SKM-1 treated with dmso at 0.1 percent for 144 hours (cell line): Measurements from ENCODE around the gene UCP3.

ENCODE experiments used
- DNase-seq: peaks from one replicate; lab custom pipeline; 2025; ENCODE audit not compliant: unreplicated experiment; lab: John Stamatoyannopoulos, UW

The UCP3 gene, protein sequence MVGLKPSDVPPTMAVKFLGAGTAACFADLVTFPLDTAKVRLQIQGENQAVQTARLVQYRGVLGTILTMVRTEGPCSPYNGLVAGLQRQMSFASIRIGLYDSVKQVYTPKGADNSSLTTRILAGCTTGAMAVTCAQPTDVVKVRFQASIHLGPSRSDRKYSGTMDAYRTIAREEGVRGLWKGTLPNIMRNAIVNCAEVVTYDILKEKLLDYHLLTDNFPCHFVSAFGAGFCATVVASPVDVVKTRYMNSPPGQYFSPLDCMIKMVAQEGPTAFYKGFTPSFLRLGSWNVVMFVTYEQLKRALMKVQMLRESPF

GRCh38 chr11:74008373-74009229, at the start of gene UCP3:
Gene UCP3, minus strand, starts transcription at chr11:74009085. Its CDS starts 2,043 bp downstream, at chr11:74007042.
- no peak for DNase-seq

DNA sequence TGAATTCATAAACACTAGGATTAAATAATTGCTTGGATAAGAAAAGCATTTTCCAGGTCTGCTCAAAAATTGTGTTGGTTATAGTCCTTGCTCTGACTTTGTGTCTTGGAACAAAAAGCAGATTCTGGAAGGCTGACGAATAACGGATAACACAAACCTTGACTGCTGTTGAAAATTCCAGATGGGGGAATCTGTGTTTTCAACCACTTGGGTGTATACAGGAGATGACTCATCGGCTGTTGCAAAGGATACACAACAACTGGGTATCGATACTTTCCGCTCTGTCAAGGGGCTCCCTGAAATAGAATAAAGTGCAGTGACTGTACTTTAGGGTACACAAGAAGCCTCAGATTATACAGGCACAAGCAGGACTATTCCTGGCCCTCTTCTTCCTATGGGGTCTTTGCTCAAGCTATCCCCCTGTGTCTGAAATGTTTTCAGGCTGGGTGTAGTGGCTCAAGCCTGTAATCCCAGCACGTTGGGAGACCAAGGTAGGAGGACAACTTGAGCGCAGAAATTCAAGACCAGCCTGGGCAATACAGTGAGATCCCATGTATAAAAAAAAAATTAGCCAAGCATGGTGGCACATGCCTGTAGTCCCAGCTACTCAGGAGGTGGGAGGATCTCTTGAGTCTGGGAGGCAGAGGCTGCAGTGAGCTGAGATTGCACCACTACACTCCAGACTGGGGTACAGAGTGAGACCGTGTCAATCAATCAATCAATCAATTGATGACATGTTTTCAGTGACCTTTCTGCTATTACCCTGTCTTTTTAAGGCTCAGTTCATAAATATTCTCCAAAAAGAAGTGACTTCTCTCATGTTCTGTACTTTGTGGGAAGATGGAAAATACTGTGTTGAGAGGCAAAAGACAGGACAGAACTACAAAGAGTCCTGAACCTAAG, 48.6 kb upstream of the UCP3 start:
- DNase-seq = no peak

DNA sequence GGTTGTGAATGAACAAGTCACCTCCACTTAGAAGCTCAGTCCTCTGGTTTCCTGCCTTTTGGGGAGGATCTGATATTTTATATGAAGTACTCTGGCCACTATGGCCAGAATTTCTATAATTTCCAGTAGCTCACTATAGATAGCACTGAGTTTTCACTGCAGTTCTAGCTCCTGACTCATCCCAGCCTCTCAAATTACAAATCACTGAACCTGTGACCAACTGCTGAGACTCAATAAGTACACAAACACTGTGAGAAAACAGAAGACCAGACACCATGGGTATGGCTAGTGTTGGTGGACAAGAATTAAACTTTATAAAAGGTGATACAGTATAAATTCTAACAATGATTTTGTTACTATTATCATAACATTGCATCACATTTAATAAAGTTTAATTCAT, 47.1 kb upstream of the UCP3 start:
- DNase-seq = no peak

- no peak for DNase-seq
These were observed 41.6 kb upstream of the UCP3 start for GRCh38 chr11:74050465-74050864.

GRCh38 chr11:74048993-74049392, 40.1 kb upstream of the UCP3 start:
- no peak for DNase-seq

- DNase-seq = no peak
These were observed 35.7 kb upstream of the UCP3 start for GRCh38 chr11:74044538-74044937.

DNA sequence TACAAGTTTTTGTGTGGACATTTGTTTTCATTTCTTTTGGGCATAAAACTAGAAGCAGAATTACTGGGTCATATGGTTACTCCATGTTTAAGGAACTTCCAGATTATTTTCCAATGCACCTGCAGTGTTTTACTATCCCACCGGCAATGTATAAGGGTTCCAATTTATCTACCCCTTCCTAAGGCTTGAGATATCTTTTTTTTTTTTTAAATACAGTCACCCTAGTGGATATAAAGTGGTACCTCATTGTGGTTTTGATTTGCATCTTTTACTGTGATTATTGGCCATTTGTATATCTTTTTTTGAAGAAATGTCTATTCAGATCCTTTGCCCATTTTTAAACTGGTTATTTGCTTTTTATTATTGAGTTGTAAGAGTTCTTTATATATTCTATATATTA, 34.6 kb upstream of the UCP3 start:
- no peak for DNase-seq

- DNase-seq = no peak
These were observed 28.4 kb upstream of the UCP3 start for GRCh38 chr11:74037309-74037708.

- no peak for DNase-seq
These were observed 26.4 kb upstream of the UCP3 start for GRCh38 chr11:74035264-74035663.

GRCh38 chr11:74033046-74033445, 24.2 kb upstream of the UCP3 start:
- DNase-seq = no peak

GRCh38 chr11:74030723-74031676, 22.1 kb upstream of the UCP3 start:
- no peak for DNase-seq

DNA sequence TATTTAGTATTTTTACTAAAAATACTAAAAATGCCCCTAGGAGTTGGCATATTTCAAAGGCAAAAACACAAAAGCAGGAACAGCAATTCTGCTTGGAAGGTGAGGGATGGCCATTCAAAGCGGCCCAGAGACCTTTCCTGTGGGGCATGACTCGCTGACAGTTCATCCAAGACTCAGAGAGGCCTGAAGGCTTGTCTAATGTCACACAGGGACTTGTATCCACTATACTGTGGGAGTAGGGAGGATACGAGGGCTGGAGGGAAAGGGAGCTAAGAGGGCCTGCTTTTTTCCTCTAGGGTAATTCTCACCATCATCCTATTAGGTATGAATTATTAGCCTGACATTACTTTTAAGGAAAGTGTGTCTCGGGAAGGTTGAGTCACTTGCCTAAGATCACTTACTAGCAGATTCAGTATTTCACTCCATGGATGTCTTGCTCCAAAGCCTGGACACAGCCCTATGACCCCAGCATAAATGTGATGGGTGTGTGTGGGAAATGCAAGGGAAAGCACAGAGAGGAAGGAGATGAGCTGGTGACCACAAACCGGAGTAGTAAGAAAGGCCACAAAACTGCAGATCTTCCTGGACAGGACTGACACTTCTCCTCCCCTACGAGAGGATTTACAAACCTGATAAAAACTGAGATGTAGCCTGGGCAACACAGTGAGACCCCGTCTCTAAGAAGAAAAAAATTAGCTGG, 16.7 kb upstream of the UCP3 start:
- no peak for DNase-seq

DNA sequence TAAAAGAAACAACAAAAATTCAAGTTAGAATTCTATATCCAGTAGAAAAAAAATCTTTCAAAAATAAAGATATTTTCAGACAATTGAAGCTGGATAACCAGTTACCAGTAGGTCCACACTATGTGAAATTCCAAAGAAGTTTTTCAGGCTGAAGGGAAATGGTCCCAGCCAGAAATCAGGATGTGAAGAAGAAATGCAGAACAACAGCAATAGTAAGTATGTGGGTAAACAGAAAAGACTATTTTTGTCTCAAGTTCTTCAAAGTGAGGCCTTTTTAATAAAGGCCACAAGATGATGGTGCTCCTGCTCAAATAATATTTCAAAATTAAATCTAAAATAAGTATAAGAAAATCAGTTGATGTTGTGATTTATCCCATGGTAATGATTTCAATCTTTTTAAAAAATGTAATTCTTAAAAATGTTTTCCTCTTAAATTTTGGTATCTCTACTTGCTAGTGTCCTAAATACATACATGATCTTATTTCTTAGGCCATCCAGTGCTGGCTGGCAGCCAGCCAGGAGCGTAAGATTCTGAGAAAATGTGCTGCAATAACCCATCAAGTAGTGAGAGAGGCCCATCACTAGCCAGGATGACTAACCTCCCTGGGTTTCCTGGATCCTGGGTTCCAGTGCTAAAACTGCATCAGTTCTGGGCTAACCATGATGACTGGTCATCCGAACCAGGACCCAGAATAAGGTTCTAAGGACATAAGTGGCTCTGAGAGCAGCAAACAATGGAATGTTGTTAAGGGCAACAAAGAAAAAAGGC, 15.6 kb upstream of the UCP3 start:
- no peak for DNase-seq

- DNase-seq = no peak
These were observed 14.4 kb upstream of the UCP3 start for GRCh38 chr11:74023276-74023675.

DNA sequence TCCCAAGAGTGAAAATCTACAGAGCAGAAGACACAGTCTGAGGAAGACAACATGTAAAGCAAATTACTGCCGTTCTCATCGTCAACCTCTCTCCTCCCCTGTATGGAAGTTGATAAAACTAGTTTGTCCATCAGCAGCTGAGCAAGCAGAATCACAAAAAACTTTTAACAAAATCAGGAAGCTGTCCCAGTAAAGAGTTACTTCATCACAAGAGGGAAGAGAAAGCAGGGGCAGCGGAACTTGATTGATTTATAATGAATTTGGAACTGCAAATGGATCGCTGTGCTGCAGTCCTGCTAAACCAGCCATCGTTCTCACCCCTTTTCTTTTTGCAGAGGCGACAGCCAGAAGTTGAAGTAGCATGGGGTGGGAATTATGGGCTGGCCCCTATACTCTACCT, 13.7 kb upstream of the UCP3 start:
- no peak for DNase-seq

DNA sequence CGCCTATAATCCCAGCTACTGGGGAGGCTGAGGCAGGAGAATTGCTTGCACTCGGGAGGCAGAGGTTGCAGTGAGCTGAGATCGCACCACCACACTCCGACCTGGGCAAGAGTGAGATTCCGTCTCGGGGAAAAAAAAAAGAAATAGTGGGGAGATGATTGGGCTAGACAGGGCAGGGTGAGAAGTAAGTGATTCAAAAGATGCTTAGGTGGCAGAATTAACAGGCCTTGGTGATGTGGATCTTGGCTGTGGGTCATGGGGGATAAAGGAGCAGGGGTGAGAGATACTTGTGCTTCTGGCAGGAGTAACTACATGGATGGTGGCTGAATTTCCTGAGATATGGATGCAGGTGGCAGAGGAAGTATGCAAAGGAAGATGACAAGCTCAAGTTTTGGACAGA, 13.1 kb upstream of the UCP3 start:
- DNase-seq = no peak

GRCh38 chr11:74020539-74020938, 11.7 kb upstream of the UCP3 start:
- no peak for DNase-seq

- DNase-seq = no peak
These were observed 11.0 kb upstream of the UCP3 start for GRCh38 chr11:74019860-74020259.
